ENCODE measurements around the gene BTG4. TPM values are rescaled to one million over a fixed set of nuclear protein-coding genes. Genes with fewer than 3 reads are reported as not detected.
A peak's percentile ranks its signal among the peaks of the same experiment; 100 is the strongest.

Gene BTG4
- total RNA-seq, 4 donors from 2014 or later, result not detected

DNA sequence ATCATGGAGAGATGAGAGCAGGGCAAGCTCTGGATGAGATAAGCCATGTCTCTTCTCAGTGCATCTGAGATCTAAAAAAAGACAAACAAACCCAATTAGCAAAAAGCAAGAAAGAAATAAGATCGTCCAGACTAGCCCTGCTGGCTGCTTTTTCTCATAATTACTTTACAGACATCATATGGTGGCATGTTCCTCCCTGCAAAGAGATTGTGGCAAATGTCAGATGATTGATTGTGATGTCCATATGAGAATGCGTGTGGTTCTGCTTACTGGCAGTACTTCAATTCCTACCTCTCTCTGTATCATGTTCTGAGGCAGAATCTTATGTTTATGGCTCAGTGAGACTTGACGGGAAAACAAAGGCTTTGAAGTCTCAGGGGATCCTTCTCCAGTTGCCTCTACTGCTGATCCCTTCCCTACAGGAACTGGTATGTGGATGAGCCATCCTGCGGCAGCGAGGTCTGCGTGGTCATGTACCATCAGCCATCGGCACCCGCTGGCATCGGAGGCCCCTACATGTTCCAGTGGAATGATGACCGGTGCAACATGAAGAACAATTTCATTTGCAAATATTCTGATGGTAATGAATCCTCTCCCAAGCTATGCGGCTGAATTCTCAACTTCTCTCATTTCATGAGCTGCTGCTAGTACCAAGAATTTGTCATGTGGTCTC is 37.1 kb upstream of the BTG4 start:
- Histone ChIP-seq H3K4me3 (no peak overlapping the region), H3K36me3 (peaks cover 0 to 37% of the 10 kb centered on the region in 2 donors), H3K27me3 (no peaks in the 10 kb centered on the region), H3K4me1 (no peaks in the 10 kb centered on the region), H3K9me3 (no peaks in the 10 kb centered on the region), H3K27ac (no peak overlapping the region)
- TF ChIP-seq, protein P1, sequence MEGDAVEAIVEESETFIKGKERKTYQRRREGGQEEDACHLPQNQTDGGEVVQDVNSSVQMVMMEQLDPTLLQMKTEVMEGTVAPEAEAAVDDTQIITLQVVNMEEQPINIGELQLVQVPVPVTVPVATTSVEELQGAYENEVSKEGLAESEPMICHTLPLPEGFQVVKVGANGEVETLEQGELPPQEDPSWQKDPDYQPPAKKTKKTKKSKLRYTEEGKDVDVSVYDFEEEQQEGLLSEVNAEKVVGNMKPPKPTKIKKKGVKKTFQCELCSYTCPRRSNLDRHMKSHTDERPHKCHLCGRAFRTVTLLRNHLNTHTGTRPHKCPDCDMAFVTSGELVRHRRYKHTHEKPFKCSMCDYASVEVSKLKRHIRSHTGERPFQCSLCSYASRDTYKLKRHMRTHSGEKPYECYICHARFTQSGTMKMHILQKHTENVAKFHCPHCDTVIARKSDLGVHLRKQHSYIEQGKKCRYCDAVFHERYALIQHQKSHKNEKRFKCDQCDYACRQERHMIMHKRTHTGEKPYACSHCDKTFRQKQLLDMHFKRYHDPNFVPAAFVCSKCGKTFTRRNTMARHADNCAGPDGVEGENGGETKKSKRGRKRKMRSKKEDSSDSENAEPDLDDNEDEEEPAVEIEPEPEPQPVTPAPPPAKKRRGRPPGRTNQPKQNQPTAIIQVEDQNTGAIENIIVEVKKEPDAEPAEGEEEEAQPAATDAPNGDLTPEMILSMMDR (IDR thresholded peaks at IDR 0.05), result no peak
- TF ChIP-seq POLR2A (IDR thresholded peaks at IDR 0.05) (no peak), POLR2AphosphoS5 (IDR thresholded peaks at IDR 0.05) (no peak), EP300 (IDR thresholded peaks at IDR 0.05) (no peak)
- ATAC-seq, result no peak
- 64 to 72% methylated on average over 3 to 4 of the region's 11 CpGs for WGBS, 2 donors (ENCODE audit: low coverage in 1 of 2)

DNA sequence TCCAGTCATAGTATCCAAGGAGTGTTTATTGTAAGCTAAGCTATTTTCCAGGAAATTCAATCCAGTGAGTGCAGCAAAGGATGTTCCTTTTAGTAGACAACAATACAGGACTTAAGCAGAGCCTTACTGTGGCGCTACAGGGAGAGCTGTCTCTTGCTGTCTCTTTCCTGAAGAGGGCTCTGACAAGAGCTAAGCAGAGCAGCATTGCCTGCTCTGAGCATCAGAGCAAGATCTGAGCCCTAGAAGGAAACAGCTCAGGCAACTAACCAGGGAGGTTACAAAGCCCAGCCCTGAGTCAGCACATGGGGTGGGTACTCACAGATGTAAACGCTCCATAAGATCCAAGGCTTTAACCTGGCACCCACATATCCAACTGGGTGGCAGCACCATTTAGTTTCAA is 36.3 kb upstream of the BTG4 start:
- no peak for ATAC-seq
- H3K4me1 ChIP-seq, result no peaks in the 10 kb centered on the region
- H3K36me3 ChIP-seq, result peaks cover 0 to 37% of the 10 kb centered on the region in 2 donors
- WGBS, 2 donors (ENCODE audit: low coverage in 1 of 2), result 83% methylated on average over 1 of the region's 2 CpGs; no CpG with 5 or more reads in 1 of the 2 donors
- no peaks in the 10 kb centered on the region for H3K27me3 ChIP-seq
- no peak overlapping the region for H3K4me3 ChIP-seq
- no peak overlapping the region for H3K27ac ChIP-seq
- no peaks in the 10 kb centered on the region for H3K9me3 ChIP-seq
- TF ChIP-seq EP300 (IDR thresholded peaks at IDR 0.05) (no peak), POLR2AphosphoS5 (IDR thresholded peaks at IDR 0.05) (no peak), POLR2A (IDR thresholded peaks at IDR 0.05) (no peak)
- TF ChIP-seq, protein P1 (IDR thresholded peaks at IDR 0.05), result no peak

DNA sequence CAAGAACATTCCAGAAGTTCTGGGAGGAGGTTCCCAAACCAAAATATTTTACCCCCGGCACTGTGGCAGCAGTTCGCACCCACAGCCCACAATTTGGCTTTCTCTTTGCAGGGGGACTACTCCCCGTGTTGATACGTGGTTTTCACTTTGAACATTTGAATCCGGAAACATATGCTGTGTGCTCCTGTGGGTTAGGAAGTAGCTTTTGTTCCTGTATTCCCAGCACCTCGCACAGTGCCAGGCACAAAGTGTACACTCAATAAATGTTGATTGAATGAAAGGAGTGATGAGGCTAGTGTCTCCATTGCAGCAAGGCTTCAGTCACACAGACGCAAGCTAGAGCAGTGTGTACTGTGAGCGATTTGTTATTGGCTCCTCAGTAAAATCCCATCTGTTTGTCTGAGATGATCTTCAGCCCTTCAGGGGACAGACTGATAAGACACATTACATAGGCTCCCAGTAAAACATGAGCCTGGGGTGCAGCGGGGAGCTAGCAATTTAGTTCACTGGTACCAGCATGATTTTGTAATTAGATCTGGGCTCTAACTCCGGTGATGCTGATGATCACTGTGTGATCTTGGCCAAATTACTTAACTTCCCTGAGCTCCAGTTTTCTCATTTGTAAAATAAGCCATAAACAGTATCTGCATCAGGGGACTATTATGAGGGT is 30.6 kb upstream of the BTG4 start:
- TF ChIP-seq EP300 (IDR thresholded peaks at IDR 0.05), result no peak
- TF ChIP-seq, protein P1 (IDR thresholded peaks at IDR 0.05), result no peak
- TF ChIP-seq POLR2AphosphoS5 (IDR thresholded peaks at IDR 0.05), result no peak
- TF ChIP-seq POLR2A (IDR thresholded peaks at IDR 0.05), result no peak
- 73 to 79% methylated on average over 5 to 10 of the region's 10 CpGs for WGBS, 2 donors (ENCODE audit: low coverage in 1 of 2)
- Histone ChIP-seq H3K4me1 (peaks cover 0 to 32% (median 6%) of the 10 kb centered on the region in 3 donors), H3K9me3 (no peaks in the 10 kb centered on the region), H3K4me3 (no peak overlapping the region), H3K36me3 (peaks cover 0 to 22% of the 10 kb centered on the region in 2 donors), H3K27me3 (peaks cover 23% of the 10 kb centered on the region), H3K27ac (no peak overlapping the region)
- no peak for ATAC-seq

DNA sequence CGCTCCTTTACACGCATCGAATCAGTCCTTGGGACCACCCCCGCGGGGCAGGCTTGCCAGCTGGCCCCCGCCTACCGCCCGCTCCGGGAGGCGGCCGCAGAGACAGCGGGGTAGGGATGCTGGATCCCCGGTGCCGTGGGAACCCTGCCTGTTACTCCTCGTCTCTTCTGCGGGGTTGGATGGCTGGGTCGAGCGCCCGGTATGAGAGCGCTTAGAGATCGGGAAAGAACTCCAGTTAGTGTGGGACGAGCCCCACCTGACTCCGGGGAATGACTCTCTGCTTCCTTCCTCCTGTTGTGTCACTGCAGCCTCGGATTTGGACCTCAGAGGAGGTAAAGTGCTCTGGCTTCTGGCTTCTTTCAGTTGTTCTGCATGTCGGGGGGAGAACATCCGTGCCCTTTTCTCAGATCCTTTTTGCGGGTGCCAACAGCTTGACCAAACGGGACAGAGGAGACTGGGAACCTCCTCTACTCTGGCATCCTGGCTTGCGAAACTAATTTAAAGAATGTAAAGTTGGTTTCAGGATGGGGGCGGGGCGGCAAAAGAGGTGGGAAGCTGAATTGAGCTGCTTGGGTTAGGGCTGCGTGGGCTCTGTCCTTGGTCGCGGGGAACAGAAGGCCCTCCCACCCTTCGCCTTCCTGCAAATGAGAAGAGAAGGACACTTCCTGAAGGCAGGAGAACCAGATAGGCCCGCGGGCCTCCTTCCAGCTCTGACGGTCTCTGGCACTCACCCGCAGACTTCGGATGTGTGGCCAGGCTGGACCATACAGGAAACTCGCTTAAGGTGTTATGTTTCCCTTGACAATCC is 29.3 kb upstream of the BTG4 start:
- 34 to 40% methylated on average over 1 to 5 of the region's 41 CpGs for WGBS, 2 donors (ENCODE audit: low coverage in 1 of 2)
- Histone ChIP-seq H3K9me3 (no peaks in the 10 kb centered on the region), H3K36me3 (peaks cover 0 to 13% of the 10 kb centered on the region in 2 donors), H3K4me1 (peaks cover 0 to 32% (median 6%) of the 10 kb centered on the region in 3 donors), H3K27me3 (peaks cover 27% of the 10 kb centered on the region), H3K27ac (peak overlapping the region in 3 of 4 donors; percentile 71 to 80 (median 75)), H3K4me3 (peak overlapping the region; percentile 46 to 66)
- peak; percentile 74 for ATAC-seq
- peak in 1 of 2 donors; percentile 24 for TF ChIP-seq POLR2A (IDR thresholded peaks at IDR 0.05)
- TF ChIP-seq, protein P1 (IDR thresholded peaks at IDR 0.05), result no peak
- no peak for TF ChIP-seq EP300 (IDR thresholded peaks at IDR 0.05)
- peak; percentile 56 for TF ChIP-seq POLR2AphosphoS5 (IDR thresholded peaks at IDR 0.05)

Data from gastroesophageal sphincter (tissue), 4 donors.